Parathyroid adenoma (tissue), 2 donors: Measurements from ENCODE around the gene EIF2AK2.
A peak's percentile ranks its signal among the peaks of the same experiment; 100 is the strongest.

Experiments
- H2AFZ ChIP-seq: fragments of 300-600 bp; sonication (generic); one replicate; pipeline ENCODE4 v1.7.0; 2017; ENCODE audit warnings: antibody characterized with exemption, mild to moderate bottlenecking
- H3K27ac ChIP-seq: fragments of 300-600 bp; sonication (generic); one replicate; pipeline ENCODE4 v1.7.0; 2017
- H3K27me3 ChIP-seq: fragments of 300-600 bp; sonication (generic); one replicate; pipeline ENCODE4 v1.7.0; 2017; ENCODE audit warnings: low read length; ENCODE audit not compliant: control insufficient read depth, insufficient read depth
- H3K36me3 ChIP-seq: fragments of 300-600 bp; sonication (generic); one replicate; pipeline ENCODE4 v1.7.0; 2017; ENCODE audit warnings: low read length; ENCODE audit not compliant: control insufficient read depth, insufficient read depth
- H3K4me1 ChIP-seq: fragments of 300-600 bp; sonication (generic); one replicate; pipeline ENCODE4 v1.7.0; 2017; ENCODE audit warnings: control low read depth
- H3K4me2 ChIP-seq: fragments of 300-600 bp; sonication (generic); one replicate; pipeline ENCODE4 v1.7.0; 2017; ENCODE audit warnings: low read length
- H3K4me3 ChIP-seq: fragments of 300-600 bp; sonication (generic); one replicate; pipeline ENCODE4 v1.7.0; 2017; ENCODE audit warnings: low read depth, low read length
- H3K79me2 ChIP-seq: fragments of 300-600 bp; sonication (generic); one replicate; pipeline ENCODE4 v1.7.0; 2017; ENCODE audit warnings: control low read depth
- H3K9ac ChIP-seq: fragments of 300-600 bp; sonication (generic); one replicate; pipeline ENCODE4 v1.7.0; 2017; ENCODE audit warnings: mild to moderate bottlenecking
- H3K9me3 ChIP-seq: fragments of 300-600 bp; sonication (generic); one replicate; pipeline ENCODE4 v1.7.0; 2017; ENCODE audit warnings: low read length; ENCODE audit not compliant: control insufficient read depth
- TF ChIP-seq, protein P1 (sequence below): fragments of 300-600 bp; sonication (generic); IDR thresholded peaks from one replicate; pipeline ENCODE4 v1.7.0; 2017; ENCODE audit warnings: antibody characterized with exemption, mild to moderate bottlenecking
- donor health status: primary hyperparathyroidism.

The EIF2AK2 gene

DNA sequence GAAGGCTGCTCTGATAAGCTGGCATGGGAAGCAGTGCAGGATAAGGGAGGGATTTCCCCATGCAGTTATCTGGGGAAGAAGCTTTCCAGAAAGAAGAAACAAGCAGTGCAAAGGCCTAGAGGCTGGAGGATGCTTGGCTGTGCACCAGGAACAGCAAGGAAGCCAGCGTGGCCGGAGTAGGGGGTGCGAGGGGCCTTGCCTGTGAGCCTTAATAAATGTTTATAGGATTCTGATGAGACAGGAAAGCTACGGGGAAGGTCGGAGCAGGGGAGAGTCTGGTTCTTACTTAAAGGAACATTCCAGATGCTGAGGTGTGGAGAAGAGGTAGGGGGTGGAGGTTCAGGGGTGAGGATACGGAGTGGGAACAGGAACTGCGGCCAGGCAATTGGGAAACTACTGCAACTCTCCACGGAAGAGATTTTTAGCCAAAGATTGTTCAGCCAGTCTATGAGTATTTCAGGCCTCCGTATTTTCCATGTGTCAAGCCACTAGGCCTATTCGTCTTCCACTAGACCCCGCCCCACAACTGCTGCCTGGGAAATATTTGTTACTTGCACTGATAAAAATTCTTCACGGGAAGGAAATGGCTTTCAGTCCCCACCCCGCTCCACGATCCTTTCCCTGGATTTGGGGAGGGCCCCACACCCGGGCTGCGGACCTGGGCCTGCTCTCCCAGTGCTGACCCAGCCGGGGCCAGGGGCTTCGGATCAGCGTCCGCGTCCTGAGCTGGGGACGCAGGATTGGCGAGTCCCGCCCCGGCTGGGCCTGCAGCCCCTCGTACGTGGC is 516 bp downstream of the EIF2AK2 start:
- Histone ChIP-seq H3K27me3 (no peaks in the 10 kb centered on the region), H3K36me3 (no peaks in the 10 kb centered on the region), H3K4me2 (peak overlapping the region; percentile 71), H3K9ac (peak overlapping the region; percentile 83), H3K9me3 (no peaks in the 10 kb centered on the region), H3K4me1 (peaks cover 9% of the 10 kb centered on the region), H3K27ac (peak overlapping the region; percentile 72), H3K79me2 (peaks cover 28% of the 10 kb centered on the region), H3K4me3 (peak overlapping the region; percentile 62), H2AFZ (peak overlapping the region; percentile 90)
- TF ChIP-seq, protein P1, sequence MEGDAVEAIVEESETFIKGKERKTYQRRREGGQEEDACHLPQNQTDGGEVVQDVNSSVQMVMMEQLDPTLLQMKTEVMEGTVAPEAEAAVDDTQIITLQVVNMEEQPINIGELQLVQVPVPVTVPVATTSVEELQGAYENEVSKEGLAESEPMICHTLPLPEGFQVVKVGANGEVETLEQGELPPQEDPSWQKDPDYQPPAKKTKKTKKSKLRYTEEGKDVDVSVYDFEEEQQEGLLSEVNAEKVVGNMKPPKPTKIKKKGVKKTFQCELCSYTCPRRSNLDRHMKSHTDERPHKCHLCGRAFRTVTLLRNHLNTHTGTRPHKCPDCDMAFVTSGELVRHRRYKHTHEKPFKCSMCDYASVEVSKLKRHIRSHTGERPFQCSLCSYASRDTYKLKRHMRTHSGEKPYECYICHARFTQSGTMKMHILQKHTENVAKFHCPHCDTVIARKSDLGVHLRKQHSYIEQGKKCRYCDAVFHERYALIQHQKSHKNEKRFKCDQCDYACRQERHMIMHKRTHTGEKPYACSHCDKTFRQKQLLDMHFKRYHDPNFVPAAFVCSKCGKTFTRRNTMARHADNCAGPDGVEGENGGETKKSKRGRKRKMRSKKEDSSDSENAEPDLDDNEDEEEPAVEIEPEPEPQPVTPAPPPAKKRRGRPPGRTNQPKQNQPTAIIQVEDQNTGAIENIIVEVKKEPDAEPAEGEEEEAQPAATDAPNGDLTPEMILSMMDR: no peak

DNA sequence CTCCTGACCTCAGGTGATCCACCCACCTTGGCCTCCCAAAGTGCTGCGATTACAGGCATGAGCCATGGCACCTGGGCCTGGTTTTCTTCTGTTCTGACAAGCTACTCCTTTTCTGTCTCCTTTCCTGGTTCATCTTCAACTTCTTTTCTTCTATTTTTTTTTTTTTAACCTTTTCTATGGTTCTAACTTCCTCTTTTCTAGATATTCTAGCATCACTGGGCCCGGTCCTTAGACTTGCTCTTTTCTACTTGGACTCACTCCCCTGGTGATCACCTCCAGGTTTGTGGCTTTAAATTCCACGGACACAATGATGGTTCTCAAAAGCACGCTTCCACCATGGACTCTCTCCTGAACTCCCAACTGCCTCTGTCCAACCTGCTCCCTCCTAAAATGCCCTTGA is 2.0 kb downstream of the EIF2AK2 start:
- no peak overlapping the region for H3K9ac ChIP-seq
- no peaks in the 10 kb centered on the region for H3K36me3 ChIP-seq
- H3K9me3 ChIP-seq: no peaks in the 10 kb centered on the region
- no peak overlapping the region for H2AFZ ChIP-seq
- H3K4me1 ChIP-seq: peaks cover 9% of the 10 kb centered on the region
- no peak overlapping the region for H3K27ac ChIP-seq
- no peak overlapping the region for H3K4me2 ChIP-seq
- no peak overlapping the region for H3K4me3 ChIP-seq
- TF ChIP-seq, protein P1: no peak
- peaks cover 28% of the 10 kb centered on the region for H3K79me2 ChIP-seq
- no peaks in the 10 kb centered on the region for H3K27me3 ChIP-seq

DNA sequence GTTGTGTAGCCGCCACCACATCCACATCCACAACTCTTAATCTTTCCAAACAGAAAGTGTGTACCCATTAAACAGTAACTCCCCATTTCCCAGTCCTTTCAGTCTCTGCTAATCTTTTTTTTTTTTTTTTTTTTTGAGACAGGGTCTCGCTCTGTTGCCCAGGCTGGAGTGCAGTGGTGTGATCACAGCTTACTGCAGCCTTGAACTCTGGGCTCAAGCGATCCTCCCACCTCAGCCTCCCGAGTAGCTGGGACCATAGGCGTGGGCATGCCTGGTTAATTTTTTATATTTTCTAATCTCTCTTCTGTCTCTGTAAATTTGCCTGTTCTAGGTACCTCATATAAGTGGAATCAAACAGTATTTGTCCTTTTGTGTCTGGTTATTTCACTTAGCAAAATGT is 3.6 kb downstream of the EIF2AK2 start:
- Histone ChIP-seq H3K9ac (no peak overlapping the region), H2AFZ (no peak overlapping the region), H3K4me2 (no peak overlapping the region), H3K27me3 (no peaks in the 10 kb centered on the region), H3K36me3 (no peaks in the 10 kb centered on the region), H3K4me1 (peaks cover 9% of the 10 kb centered on the region), H3K9me3 (no peaks in the 10 kb centered on the region), H3K79me2 (peaks cover 28% of the 10 kb centered on the region), H3K4me3 (no peak overlapping the region), H3K27ac (no peak overlapping the region)
- TF ChIP-seq, protein P1: no peak

DNA sequence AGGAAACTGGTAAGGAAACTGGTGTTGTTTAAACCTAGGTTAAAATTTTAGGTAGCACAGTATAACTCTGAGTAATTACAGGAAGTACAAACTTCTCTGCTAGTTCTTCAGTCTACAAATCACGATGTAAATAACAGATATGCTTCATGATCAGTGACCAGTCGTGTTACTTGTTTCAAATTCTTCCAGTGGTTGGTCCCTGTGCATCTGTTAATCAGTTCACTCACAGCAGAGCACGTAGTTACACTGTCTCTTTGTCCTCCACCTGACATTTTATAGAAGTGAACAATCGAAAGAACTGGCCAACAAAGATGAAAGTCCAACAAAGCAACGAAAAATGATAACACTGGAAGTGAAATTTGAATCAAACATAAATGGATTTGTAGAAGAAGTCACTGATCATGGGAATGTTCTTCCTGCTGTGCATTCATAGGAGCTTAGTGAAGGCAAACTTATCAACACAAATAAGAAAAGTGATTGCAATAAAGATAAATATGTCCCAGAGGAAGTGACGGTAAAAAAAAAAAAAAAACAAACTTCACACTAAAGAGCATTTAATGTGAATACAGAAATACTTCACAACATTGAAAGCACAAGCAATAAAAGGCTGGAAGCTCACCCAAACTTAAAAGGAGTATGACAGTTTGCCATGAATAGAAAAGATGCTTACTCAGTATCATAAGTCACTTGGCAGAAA is 7.0 kb downstream of the EIF2AK2 start:
- no peak overlapping the region for H3K27ac ChIP-seq
- no peak overlapping the region for H3K4me3 ChIP-seq

More for the DNA sequence above, 7.0 kb downstream of the EIF2AK2 start:
- H3K79me2 ChIP-seq: peaks cover 13% of the 10 kb centered on the region
- no peaks in the 10 kb centered on the region for H3K36me3 ChIP-seq
- H3K9me3 ChIP-seq: no peaks in the 10 kb centered on the region
- H2AFZ ChIP-seq: no peak overlapping the region
- H3K27me3 ChIP-seq: no peaks in the 10 kb centered on the region
- H3K4me1 ChIP-seq: no peaks in the 10 kb centered on the region
- H3K4me2 ChIP-seq: no peak overlapping the region
- TF ChIP-seq, protein P1: no peak
- H3K9ac ChIP-seq: no peak overlapping the region
